HG02763 (cell line): ENCODE results near the gene KRTAP10-8.
"Not testable (repeated sequence)": the region's sequence is repeated elsewhere in the genome, so short reads cannot be mapped to it uniquely, and the experiment has no call there.

Experiments used
- ATAC-seq: cut with Tn5 transposase; IDR thresholded peaks from one replicate; pipeline ENCODE4 v1.9.1; 2021; ENCODE audit warnings: mild to moderate bottlenecking, moderate library complexity; ENCODE audit not compliant: unreplicated experiment

KRTAP10-8 gene

DNA sequence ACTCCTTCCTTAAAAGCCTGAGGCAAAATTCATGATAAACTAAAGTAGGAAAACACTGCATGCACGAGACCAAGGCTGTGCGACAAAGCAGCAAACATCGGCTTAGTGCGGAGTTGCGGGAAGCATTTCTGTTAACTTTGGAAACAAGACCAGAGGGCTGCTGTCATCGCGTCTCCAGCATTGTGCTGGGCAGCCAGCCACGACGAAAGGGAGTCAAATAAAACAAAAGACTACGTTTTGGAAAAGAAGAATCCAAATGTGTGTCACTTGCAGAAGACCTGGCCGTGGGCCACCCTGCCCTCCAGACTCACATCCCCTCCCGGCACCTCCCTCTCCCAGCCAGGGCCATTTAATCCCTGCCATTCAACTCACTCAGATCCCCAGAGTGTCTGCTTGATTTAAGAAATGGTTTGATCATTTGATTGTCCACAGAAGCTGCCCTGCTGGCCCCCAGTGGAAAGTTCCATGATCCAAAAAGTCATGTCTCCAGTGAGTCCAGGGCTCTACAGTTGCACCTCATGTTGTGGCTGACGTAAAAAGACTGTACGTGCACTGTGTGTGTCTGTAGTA, 31.9 kb downstream of the KRTAP10-8 start:
- ATAC-seq, result no peak

DNA sequence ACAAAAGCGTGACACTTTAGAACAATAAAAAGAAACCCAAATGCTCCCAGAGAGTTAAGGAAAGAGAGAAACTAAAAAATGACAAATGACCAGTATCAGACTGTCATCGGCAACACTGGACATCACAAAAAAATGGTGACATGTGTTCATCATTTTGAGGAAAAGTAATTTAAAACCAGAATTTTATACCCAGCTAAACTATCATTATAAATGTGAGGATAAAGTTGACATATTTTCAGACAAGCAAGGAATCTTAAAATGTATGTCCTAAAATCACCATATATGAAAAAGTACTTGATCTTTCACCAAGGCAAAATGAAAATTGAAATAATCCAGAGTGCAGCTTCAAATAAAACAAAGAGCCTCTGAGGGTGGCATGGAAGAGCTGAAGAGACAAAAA, 33.0 kb downstream of the KRTAP10-8 start:
- ATAC-seq, result no peak

DNA sequence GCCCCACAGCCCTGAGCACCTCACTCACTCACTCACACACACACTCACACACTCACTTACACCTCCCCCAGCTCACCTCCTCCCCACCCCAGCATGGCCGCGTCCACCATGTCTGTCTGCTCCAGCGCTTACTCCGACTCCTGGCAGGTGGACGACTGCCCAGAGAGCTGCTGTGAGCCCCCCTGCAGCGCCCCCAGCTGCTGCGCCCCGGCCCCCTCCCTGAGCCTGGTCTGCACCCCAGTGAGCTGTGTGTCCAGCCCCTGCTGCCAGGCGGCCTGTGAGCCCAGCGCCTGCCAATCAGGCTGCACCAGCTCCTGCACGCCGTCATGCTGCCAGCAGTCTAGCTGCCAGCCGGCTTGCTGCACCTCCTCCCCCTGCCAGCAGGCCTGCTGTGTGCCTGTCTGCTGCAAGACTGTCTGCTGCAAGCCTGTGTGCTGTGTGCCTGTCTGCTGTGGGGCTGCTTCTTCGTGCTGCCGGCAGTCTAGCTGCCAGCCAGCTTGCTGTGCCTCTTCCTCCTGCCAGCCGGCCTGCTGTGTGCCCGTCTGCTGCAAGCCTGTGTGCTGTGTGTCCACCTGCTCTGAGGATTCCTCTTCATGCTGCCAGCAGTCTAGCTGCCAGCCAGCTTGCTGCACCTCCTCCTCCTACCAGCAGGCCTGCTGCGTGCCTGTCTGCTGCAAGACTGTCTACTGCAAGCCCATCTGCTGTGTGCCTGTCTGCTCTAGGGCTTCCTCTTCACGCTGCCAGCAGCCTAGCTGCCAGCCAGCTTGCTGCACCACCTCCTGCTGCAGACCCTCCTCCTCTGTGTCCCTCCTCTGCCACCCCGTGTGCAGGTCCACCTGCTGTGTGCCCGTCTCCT, 34.7 kb downstream of the KRTAP10-8 start, which contains the start of gene KRTAP10-11:
KRTAP10-11 (plus strand) TSS at position 49 of the 856 bp plus-strand sequence; CDS start at position 94, 45 bp downstream.
- ATAC-seq, result not testable (repeated sequence)

DNA sequence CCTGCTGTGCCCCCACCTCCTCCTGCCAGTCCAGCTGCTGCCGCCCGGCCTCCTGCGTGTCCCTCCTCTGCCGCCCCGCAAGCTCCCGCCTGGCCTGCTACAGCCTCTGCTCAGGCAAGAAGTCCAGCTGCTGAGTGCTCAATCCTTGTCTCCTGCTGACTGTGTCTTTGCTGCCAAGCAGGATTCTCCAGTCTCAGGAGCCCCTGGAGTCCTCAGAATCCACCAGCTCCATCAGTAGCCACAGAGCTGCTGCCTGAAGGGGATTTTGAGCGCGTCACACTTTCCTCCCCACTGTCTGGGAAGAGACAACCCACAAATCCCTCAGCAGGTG, 35.3 kb downstream of the KRTAP10-8 start:
- no peak for ATAC-seq

DNA sequence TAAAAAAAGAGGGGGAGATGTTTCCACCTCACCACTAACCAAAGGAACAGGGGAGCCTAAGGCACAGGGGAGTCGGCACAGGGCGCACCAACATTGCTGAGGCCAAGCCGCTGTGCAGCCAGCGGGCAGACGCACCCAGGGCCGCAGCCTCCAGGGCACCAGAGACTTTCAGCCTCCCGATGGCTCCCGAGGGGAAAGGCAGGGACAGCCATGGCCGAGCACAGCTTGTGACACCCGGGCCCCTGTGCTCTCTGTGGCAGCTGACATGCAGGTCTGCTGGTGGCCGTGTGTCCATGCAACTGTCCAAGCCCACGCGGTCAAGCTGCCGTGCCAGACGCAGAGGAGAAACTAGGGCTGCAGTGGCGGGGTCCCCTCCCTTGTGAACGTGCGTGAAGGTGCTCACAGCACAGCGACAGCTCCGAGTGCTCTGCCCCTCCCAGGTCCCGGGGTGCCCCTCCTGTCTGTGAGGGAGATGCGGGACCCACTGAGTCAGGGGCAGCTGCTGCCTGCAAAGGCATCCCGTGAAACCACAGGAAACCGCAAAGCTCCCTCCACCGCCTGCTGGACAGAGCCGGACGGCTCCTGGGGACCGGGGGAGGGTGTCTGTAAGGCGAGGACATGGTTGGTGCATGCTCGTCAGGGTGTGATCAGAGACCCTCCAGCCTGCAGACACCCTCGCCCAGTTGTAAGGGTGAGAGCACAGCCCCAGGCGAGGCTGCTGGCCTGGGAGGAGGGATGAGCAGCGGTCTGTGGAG, 36.9 kb downstream of the KRTAP10-8 start:
- ATAC-seq, result no peak

DNA sequence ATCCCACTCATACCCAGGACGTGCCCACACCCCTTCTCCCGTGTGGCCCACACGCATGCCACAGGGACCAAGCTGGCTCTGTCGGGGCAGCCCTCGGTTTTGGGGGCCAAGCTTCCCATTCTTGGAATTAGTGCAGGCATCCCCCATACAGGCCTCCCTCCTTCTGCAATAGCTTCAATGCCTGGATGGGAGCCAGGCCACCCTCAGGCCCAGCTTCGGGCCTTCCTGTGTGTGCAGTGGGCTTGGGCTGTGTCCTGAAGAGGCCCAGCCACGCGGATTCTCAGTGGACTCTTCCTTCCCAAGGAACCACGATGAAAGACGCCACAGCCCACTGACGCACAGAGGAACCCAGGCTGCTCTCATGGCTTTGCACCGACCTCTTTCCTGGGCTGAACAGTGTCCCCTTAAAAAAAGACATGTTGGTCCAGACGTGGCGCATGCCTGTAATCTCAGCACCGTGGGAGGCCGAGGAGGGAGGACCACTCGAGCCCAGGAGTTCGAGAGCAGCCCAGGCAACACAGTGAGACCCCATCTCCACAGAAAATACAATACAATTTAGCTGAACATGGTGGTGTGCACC, 37.7 kb downstream of the KRTAP10-8 start:
- ATAC-seq, result no peak

DNA sequence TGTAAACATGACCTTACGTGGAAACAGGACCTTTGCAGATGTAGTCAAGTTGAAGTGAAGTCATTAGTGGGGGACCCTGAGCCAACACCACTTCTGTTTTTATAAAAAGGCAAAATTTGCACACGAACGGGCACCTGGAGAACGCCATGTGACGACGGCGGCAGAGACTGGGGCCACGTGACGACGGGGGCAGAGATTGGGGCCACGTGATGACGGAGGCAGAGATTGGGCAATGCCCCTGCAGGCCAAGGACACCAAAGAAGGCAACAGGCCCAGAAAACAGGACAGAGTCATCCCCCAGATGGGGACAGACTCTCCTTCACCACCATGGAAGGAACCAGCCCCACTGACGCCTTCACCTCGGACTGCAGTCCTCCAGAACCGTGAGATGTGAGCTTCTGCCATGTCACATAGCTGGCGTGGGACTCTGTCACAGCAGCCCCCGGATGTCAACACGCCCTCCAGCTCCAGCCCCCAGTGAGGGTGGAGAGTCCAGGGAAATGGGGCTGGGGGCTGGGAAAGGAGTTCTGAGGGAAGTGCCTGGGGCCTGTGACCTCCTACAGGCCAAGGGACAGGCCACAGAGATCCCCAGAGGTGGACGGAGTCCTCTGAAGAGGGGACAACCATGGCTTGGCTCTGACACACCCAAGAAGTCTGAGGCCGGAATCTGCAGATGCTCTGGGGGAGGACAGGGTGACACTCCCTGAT, 38.5 kb downstream of the KRTAP10-8 start:
- ATAC-seq, result no peak

DNA sequence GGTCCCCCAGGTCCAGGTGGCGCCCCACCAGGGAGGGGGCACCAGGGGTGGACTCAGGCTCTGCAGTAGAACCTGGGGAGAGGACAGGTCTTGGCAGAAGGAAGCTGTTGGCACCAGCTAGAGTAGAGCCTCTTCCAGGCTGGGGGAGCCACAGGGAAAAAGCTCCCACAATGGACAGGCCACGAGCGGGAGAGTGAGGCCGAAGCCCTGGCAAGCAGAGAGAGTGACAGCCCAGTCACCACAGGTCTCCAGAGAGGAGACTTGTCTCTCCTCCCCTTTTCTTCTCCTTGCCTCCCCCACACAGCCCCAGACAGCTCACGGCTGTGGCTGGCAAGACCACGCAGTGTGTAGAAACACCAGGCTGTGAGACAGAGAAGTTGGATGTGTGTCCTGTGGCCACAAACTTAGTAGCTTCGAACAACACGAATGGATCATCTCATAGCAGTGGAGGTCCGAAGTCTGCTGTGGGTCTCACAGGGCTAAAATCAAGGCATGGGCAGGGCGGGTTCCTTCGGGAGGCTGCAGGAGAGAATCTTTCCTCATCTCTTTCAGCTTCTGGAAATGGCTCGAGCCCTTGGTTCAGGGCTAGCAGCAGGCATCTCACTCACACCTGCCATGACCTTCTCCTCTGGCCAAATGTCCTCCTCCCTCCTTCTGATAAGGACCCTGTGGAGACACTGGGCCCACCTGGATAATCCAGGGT, 39.2 kb downstream of the KRTAP10-8 start:
- ATAC-seq, result no peak

DNA sequence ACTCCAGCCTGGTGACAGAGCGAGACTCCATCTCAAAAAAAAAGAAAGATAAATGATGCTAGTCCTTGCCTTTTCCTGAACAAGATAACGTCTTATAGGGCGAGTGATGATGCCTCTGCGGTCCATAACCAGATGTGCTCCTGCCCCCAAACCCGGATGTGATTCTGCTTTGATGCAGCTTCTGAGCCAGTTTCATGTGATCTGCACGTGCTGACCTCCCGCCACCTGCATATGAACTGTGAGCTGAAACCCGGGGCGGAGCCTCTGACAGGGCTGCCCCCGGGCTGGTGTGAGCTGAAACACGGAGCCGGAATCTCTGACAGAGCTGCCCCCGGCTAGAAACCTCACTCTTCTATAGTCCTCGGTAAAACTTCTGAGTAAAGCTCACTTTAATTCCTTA, 41.2 kb downstream of the KRTAP10-8 start:
- ATAC-seq, result no peak

DNA sequence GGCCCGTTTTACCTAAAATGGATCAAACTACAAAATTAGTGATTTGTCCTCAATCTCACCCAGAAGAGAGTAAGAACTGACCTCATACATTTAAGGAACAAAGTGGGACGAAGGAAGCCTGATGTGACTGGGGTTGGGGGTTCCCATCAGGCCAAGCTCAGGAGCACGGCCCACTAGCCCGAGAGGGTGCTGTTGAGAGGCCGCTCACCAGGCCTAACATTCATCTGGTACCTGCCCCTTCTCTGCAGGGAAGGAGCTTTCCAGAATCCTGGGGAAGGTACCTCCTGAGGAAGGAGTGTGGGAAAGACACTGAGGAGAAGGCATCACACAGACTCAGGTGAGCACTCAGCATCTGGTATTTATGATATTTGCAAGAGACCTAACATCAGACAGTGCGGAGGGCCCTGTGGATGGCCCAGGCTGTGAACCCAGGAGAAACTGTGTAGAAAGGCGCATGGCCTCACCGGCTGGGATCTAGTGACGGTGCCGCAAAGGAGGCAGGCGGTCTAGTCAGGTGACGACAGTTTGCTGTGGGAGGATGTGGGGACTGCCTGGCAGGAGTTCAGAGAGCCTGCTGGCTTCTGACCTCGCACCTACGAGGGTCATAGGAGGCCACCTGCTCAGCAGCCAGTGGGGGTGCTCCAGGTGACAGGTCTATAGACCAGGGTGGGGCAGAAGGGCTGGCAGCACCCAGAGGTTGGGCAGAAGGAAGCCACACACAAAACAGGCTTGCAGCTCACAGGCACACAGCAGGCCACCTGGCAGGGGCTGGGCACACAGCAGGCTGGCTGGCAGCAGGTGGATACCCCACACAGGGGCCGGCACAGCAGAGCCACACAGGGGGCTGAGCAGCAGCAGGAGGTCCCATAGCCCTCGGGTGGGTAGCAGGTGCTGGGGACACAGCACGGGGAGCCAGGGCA, 42.0 kb downstream of the KRTAP10-8 start:
- no peak for ATAC-seq

DNA sequence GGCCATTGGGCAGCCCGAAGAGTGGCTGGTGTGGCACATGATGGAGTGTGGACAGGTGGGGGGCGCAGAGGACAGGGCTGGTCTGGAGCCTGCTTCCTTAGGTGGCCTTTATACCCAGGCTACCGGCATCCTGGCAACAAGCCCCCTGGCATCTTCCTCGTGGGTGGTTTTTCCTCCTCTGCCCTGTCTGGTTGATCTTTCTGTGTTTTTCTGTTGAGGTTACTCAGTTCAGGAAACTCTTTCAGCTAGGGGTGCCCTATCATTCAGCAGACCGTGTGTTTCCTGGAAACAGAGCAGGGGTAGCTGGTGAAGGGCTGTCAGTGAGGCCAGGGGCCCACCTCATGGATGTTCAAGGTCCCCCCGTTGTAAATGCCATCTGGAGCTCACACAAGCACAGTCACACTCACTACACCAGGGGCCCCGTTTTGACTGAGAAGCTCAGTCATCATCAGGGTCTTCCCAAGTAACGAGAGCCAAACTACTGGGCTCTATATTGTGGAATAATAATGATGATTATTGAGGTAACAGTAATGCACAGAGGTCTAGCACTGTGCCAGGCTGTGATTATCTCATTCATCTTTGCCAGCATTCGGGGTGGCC, 42.8 kb downstream of the KRTAP10-8 start, which contains the start of gene KRTAP12-4:
KRTAP12-4 (minus strand) TSS at position 84 of the 600 bp plus-strand sequence; CDS start at position 39, 45 bp downstream.
- ATAC-seq, result no peak

DNA sequence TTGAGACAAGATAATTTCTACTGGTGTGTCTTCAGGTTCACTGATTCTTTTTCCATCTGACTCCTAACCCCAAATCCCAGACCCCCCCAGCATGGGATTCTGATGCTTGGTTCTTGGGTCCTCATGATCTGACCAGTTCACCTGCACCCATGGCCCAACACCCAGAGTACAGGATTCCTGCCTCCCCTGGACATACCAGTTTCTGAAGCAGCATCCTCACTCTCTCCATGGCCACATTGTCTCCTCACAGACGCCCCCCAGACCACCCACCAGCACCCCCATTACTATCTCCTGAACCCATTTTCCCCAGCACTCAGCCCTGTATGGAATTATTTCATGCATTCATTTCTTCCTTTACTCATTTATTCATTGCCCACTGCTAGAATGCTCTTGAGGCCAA, 45.0 kb downstream of the KRTAP10-8 start:
- ATAC-seq, result no peak

DNA sequence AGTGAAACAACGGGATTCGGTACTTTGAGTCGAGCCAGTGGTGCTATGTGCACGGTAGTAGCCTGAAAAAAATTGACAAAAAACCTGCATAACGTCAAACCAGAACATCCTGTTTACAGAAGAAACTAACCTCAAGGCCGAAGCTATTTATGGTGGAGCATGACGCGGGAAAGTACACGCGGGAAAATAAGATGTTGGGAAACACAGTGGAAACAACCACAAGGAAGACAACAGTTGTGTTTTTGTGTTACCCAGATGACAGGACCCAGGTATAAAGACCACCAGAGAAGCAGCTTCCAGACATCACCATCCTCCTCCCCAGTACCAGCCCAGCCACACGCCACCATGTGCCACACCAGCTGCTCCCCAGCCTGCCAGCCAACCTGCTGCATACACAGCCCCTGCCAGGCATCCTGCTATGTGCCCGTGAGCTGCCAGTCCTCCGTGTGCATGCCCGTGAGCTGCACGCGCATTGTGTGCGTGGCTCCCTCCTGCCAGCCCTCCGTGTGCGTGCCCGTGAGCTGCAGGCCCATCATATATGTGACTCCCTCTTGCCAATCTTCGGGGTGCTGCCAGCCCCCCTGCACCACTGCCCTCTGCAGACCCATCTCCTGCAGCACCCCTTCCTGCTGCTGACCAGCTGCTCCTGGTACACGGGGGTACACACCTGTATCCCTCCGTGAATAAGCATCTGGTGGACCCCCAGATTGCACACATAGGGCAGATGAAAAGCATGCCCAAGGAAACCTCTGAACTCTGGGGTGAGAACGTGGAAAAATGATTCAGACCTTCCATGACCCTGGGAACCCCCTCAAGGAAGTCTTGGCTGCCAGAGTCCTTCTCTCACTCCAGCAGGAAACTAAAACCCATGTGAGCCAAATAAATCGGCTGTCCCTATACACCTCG, 46.0 kb downstream of the KRTAP10-8 start, which contains the start of gene KRTAP12-3:
KRTAP12-3 (plus strand) TSS at position 298 of the 906 bp plus-strand sequence; CDS start at position 346, 48 bp downstream.
- ATAC-seq, result no peak

DNA sequence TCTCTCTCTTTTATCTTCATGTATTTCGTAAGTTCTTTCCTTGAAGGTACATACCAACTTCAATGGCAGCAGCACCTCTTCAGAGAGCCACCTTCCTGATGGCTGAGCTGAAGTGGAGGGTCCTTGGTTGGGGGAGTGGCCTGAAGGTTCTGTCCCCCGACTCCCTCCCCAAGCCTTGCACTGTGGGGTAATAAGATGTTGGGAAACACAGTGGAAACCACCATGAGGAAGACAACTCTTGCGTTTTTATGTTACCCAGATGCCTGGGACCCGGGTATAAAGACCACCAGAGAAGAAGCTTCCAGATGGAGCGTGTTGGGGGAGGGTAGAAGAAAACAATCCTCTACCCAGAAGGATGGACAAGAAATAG, 46.6 kb downstream of the KRTAP10-8 start:
- ATAC-seq, result no peak

DNA sequence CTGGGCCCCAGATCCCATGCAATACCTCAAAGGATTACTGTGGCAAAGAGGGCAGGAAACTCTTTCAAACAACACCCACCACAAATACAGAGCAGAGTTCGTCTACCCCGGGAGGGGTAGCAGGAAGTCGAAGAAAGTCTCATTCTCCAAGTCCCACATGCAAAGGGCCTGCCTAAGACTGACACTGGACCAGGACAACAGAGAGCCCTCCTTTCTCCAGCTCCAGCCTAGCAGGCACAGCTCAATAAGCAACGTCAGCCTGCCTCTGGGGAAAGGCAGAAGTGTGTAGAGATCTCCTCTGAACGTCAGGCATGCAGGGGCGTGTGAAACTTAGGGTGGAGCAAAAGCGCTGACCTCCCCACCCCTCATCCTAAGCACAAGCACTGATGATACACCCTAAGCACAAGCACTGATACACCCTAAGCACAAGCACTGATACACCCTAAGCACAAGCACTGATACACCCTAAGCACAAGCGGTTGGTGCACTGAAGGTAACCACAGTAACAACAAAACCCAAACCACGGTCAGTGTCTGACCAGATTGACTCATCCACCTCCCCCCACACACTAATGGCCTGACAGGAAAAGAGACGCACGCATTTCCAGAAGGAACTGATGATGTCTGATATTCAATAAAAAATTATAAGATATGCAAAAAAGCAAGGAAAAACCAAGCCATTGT, 47.2 kb downstream of the KRTAP10-8 start:
- ATAC-seq, result no peak

DNA sequence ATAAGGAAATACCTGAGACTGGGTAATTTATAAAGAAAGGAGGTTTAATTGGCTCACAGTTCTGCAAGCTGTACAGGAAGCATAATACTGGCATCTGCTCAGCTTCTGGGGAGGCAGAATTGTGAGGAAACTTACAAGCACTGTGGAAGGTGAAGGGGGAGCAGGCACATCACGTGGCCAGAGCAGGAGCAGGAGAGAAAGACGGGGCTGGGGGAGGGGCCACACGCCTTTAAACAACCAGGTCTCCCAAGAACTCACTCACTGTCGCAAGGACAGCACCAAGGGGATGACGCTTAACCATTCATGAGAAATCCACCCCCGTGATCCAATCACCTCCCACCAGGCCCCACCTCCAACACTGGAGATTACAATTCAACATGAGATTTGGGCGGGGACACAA, 49.7 kb downstream of the KRTAP10-8 start:
- ATAC-seq, result not testable (repeated sequence)
